ENCODE data around the gene GGT7.
"Not testable (repeated sequence)": the region's sequence is repeated elsewhere in the genome, so short reads cannot be mapped to it uniquely, and the experiment has no call there.

GRCh38 chr20:34880971-34881370, 8.3 kb upstream of the GGT7 start:
- TF ChIP-seq, protein P1, sequence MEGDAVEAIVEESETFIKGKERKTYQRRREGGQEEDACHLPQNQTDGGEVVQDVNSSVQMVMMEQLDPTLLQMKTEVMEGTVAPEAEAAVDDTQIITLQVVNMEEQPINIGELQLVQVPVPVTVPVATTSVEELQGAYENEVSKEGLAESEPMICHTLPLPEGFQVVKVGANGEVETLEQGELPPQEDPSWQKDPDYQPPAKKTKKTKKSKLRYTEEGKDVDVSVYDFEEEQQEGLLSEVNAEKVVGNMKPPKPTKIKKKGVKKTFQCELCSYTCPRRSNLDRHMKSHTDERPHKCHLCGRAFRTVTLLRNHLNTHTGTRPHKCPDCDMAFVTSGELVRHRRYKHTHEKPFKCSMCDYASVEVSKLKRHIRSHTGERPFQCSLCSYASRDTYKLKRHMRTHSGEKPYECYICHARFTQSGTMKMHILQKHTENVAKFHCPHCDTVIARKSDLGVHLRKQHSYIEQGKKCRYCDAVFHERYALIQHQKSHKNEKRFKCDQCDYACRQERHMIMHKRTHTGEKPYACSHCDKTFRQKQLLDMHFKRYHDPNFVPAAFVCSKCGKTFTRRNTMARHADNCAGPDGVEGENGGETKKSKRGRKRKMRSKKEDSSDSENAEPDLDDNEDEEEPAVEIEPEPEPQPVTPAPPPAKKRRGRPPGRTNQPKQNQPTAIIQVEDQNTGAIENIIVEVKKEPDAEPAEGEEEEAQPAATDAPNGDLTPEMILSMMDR (IDR thresholded peaks at IDR 0.05), result not testable (repeated sequence)
- TF ChIP-seq POLR2A (IDR thresholded peaks at IDR 0.05), result not testable (repeated sequence)
